DMS114 treated with DMSO at 0.1 percent for 48 hours (cell line): Measurements from ENCODE around the gene DVL2.

Experiments used
- DNase-seq: peaks from one replicate; lab custom pipeline; 2025; ENCODE audit not compliant: unreplicated experiment; lab: John Stamatoyannopoulos, UW

The DVL2 gene

DNA sequence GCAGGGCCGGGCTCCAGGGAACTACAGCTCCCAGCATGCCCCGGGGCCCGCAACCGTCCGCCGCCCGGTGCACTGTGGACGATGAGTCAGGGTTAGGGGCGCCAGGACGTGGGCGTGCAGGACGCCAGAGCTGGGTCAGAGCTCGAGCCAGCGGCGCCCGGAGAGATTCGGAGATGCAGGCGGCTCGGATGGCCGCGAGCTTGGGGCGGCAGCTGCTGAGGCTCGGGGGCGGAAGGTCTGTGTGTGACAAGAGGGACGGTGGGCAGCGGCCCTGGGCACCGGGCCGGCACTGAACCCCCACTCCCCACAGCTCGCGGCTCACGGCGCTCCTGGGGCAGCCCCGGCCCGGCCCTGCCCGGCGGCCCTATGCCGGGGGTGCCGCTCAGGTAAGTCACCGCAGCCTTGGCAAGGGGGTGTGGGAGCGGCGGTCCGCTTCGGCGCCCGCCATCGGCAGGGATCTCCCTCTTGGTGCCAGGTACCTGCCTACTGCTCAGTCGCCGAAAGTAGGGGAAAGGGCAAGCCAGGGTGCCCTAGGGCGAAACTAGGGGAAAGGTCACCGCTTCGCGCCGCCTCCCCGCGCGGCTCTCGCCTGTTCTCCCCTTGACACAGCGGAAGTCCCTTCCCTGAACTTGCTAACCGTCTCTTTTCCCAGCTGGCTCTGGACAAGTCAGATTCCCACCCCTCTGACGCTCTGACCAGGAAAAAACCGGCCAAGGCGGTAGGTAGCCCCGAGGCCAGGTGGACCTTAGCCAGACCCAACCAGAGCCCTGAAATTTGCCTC, 14.3 kb downstream of the DVL2 start, which contains the start of the genes ACADVL and DLG4:
Gene ACADVL (plus strand): TSS at position 127 of the 781 bp plus-strand sequence. CDS start 47 bp downstream, at position 174.
Gene DLG4 (minus strand): TSS at position 25 of the 781 bp plus-strand sequence.
- peak; percentile 55 for DNase-seq

- DNase-seq, result no peak
Measured at GRCh38 chr17:7219229-7219811, 15.0 kb downstream of the DVL2 start.

- no peak for DNase-seq
Measured at GRCh38 chr17:7218758-7219157, 15.6 kb downstream of the DVL2 start.

GRCh38 chr17:7218166-7218565, 16.2 kb downstream of the DVL2 start:
- DNase-seq, result no peak

- DNase-seq, result peak; percentile 80
Measured at GRCh38 chr17:7217113-7217987, 17.0 kb downstream of the DVL2 start.

DNA sequence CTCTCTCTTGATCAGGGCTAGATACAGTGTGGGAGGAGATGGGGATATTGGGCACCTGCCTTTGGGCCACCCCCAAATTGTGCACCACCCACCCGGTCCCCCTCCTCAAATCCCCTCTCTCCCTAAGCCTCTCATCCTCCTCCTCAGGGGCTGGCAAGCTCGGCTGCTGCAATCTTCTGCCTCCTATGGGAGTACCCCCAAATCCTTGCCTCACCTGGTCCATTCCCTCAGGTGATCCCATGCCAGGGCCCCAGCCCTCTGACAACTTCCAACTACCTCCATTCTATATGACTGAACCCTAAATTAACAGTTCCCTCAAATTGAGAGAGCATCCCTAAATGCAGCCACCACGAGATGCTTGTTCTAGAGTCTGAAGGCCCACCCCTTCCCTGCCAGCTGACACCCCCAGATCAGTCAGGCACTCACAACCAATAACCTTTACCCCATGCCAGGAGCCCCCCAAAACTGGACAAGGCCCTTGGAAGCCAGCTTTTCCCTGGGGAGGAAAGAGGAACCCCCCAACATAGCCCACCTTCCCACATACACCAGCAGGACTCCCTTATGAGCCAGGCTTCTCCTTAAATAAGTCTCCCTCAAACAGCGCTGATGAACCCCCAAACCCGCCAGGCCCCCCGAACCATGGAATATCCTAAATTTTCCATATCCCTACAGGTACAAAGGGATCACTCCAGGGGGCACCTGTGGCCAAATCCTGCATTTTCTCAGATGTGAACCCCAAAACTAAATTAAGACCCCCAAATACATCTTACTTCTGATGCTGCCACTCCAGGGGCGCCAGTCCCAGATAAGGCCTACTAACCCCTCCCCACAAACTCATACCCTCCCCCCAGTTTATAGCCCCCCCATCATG, 17.8 kb downstream of the DVL2 start:
- no peak for DNase-seq

- no peak for DNase-seq
Measured at GRCh38 chr17:7215652-7216180, 18.6 kb downstream of the DVL2 start.

- no peak for DNase-seq
Measured at GRCh38 chr17:7215136-7215638, 19.1 kb downstream of the DVL2 start.

DNA sequence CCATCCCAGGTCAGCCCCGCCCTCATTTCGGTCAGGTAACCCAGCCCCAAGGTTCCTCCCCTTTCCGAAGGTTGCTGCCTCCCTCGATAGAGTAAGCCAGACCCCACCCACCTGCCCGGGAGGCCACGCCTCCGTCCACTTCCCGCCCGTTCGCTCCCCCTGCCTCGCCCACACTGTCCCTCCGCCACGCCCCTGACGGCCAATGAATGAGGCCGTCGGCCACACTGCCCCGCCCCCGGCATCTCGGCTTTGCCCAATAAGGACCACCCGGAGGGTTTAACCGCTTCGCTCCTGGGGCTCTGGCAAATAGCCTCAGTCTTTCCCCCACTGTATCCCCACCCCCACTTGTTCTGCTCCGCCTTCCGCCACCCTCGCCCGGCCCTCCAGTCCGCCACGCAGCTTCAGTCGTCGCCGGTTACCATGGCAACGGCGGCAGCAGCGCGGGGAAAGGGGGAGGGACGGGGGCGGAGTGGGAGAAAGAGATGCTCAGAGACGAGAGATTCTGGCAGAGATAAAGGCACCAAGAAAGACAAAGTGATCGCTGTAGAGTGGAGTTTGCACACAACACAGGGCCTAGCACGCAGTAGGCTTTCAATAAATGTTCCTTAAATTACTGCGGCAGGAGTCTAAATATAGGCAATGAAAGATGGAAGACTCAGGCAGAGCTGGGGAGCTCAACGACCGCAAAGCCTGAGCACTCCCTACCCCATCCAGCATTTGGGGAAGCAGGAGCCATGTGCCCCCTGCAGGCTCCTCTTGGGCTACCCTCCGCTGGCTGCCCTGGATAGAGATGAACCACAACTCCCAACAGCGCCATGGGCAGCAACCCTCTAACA, 19.8 kb downstream of the DVL2 start:
- DNase-seq, result peak; percentile 95

DNA sequence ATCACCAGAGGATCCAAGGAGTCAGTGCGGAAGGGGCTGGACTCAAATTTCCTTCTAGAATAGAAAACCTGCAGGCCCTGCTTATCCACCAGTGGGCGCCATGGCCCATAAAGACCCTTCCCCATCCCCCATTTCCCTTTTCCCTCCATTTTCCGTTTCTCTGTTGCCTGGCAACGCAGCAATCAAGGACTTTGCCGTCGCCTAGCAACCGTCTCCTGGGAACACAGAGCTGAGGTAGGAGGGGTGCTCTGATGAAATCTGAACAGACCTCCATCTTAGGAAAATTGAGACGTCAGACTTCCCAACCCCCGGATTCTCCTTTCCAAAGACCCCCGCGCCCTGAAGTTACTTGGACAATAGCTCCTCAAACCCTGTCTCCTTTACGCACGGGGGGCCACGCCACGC, 20.4 kb downstream of the DVL2 start:
- DNase-seq, result peak; percentile 87

DNA sequence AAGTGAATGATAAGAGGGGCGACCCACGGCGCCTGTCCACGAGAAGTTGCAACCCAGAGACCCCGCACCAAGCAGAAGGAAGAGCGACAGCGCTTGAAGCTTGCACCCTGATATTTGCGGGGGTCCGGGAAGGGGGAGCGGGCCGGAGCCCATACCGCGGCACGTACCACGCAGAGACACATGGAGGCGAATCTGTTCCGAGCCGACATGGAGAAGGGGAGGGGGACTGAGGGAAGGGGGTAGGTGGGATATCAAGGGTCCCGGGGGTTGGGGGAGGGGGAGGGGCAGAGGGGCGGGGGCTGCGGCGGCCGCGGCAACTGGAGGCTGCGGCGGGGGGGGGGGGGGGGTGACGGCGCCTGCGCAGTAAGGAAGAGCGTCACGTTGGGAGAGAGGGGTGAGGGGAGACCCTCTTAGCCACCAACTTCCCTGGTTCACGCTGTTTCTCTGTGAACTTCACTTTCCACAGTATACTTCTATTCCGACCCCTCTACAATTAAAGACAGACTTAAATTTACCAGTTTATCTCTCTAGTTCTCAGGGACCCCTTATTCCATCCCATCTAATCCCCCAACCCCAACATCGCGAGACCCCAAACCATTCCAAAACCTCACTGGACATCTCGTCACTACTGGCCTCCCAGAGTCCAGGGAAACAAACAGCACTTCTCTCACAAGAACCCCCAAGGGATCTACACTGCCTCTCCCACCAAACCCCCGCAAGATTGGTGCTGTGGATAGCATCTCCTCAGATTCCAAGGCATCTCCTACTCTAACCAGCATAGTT, 22.6 kb downstream of the DVL2 start:
- DNase-seq, result no peak

DNA sequence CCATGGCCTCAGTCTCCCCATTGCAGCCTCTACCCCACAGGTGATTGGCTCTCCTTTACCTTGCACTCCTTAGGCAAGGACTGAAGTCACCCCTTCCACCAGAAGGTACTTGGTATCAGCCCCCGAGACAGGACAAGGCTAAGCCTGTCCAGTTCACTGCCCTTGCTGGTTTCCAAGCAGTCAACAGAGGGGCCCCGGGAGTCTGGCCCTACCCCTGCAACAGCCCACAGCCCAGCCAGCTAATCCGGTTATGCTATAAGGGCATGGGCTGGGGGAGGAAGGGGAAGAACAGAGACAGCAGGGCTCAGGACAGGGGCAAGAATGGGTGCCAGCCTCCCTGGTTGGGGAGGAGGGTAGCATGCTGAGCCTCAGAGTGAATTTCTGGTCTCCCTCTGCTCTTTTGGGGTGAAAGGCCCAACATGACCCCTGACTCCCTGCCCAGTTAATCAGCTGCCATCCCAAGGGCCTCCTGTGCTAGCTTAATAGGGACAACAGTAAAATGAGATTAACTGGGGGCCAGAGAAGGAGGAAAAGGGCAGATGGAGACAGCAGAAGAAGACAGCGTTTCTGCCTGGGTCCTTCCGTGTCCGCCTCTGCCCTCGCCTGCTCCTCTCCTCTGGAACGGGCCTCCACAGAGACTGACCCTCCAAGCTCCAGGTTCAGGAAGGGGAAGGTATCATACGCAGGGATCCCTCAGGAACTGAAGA, 25.4 kb downstream of the DVL2 start:
- DNase-seq, result no peak

GRCh38 chr17:7208027-7208571, 26.2 kb downstream of the DVL2 start:
- no peak for DNase-seq

- no peak for DNase-seq
Measured at GRCh38 chr17:7207120-7208001, 27.0 kb downstream of the DVL2 start.

- no peak for DNase-seq
Measured at GRCh38 chr17:7205561-7205960, 28.8 kb downstream of the DVL2 start.

DNA sequence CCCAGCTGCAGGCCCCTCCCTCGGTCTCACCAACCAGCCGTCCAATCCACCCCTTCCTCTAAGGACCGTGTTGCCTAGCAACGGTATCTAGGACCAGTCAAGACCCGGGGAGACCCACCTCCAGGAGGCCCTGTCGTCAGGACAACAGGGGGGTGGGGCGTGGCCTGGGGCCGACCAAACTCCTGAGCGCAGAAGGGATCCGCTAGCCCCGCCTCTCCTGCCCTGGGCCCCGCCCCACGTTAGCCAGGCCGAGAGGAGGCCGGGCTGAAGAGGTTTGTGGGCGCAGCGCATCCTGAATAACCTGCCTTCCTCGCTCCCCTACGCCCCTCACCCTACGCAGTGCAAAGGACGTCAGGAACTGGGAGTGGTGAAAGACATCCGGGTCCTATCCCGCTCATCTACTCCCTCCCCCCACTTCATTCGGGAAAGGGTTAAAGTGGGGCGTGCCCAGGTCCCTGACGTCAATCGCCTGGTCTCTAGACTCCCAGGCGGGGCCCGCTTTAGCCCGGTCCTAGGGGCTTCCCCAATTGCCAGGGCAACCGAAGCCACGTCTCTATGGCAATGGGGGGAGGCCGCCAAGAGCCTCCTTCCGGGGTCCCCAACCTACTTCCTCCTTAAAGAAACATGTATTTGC, 29.4 kb downstream of the DVL2 start:
- no peak for DNase-seq
